HG03521 (cell line): ENCODE data around the gene CAMK2B.
"Not testable (repeated sequence)": the region's sequence is repeated elsewhere in the genome, so short reads cannot be mapped to it uniquely, and the experiment has no call there.

Source experiments
- ATAC-seq: cut with Tn5 transposase; IDR thresholded peaks from one replicate; pipeline ENCODE4 v1.9.1; 2021; ENCODE audit warnings: mild to moderate bottlenecking, moderate library complexity; ENCODE audit not compliant: unreplicated experiment

Gene CAMK2B

GRCh38 chr7:44219371-44220045 is 105.9 kb downstream of the CAMK2B start:
- ATAC-seq = no peak

- no peak for ATAC-seq
These were observed 106.8 kb downstream of the CAMK2B start for GRCh38 chr7:44218418-44219201.

GRCh38 chr7:44217852-44218402 is 107.5 kb downstream of the CAMK2B start:
- no peak for ATAC-seq

GRCh38 chr7:44217223-44217714 is 108.1 kb downstream of the CAMK2B start:
- no peak for ATAC-seq

GRCh38 chr7:44216521-44217222 is 108.7 kb downstream of the CAMK2B start:
- ATAC-seq = no peak

GRCh38 chr7:44216019-44216418 is 109.4 kb downstream of the CAMK2B start:
- ATAC-seq = no peak

GRCh38 chr7:44215531-44215930 is 109.9 kb downstream of the CAMK2B start:
- no peak for ATAC-seq

- no peak for ATAC-seq
These were observed 111.5 kb downstream of the CAMK2B start for GRCh38 chr7:44213877-44214388.

GRCh38 chr7:44213206-44213876 is 112.1 kb downstream of the CAMK2B start:
- no peak for ATAC-seq

GRCh38 chr7:44212581-44213184 is 112.7 kb downstream of the CAMK2B start:
- ATAC-seq = no peak

GRCh38 chr7:44212018-44212417 is 113.4 kb downstream of the CAMK2B start:
- no peak for ATAC-seq

GRCh38 chr7:44211126-44211675 is 114.2 kb downstream of the CAMK2B start:
- no peak for ATAC-seq

GRCh38 chr7:44210107-44210506 is 115.3 kb downstream of the CAMK2B start:
- no peak for ATAC-seq

- ATAC-seq = no peak
These were observed 117.3 kb downstream of the CAMK2B start for GRCh38 chr7:44208085-44208484.

GRCh38 chr7:44206008-44206407 is 119.4 kb downstream of the CAMK2B start:
- no peak for ATAC-seq

GRCh38 chr7:44201813-44202212 is 123.6 kb downstream of the CAMK2B start:
- no peak for ATAC-seq

GRCh38 chr7:44200699-44201461 is 124.5 kb downstream of the CAMK2B start, which contains the start of gene YKT6:
TSS of gene YKT6 (plus strand) at chr7:44200978. CDS start at chr7:44201136, 158 bp downstream.
- ATAC-seq = peak; percentile 98

GRCh38 chr7:44200163-44200562 is 125.2 kb downstream of the CAMK2B start:
- not testable (repeated sequence) for ATAC-seq

- ATAC-seq = no peak
These were observed 127.9 kb downstream of the CAMK2B start for GRCh38 chr7:44197474-44197873.
